PC-9 (cell line): ENCODE results near the gene PRKACG. TPM values are rescaled to one million over a fixed set of nuclear protein-coding genes. Genes with fewer than 3 reads are reported as not detected.

Source experiments
- BruUV-seq: library from RNA; stranded (reverse); fragments of 400-500 nt; replicated peaks from 2 replicates; lab custom pipeline; 2021; lab: Mats Ljungman, UMichigan
- CTCF ChIA-PET: fragments of 300-600 bp; sonication (Branson Sonifier 250); formaldehyde crosslinking; loops from one replicate; lab custom pipeline; 2022; ENCODE audit warnings: antibody characterized with exemption; lab: Charles Lee
- POLR2A ChIA-PET: fragments of 300-600 bp; sonication (Branson Sonifier 250); formaldehyde crosslinking; loops from one replicate; lab custom pipeline; 2022; ENCODE audit warnings: antibody characterized with exemption; ENCODE audit not compliant: unreplicated experiment; lab: Charles Lee
- DNase-seq, 2 experiments: peaks; one replicate each; pipeline versions ENCODE4 v3.0.0 to v3.0.0-alpha.2; 2015 to 2022; ENCODE audit warnings: mixed read lengths in 1 of 2
- H2AFZ ChIP-seq: fragments of 200-600 bp; sonication (generic); 2 replicates; pipeline ENCODE4 v1.8.1; 2017; ENCODE audit warnings: antibody characterized with exemption
- H3F3A ChIP-seq: fragments of 200-600 bp; sonication (generic); 2 replicates; pipeline ENCODE4 v1.8.1; 2017; ENCODE audit warnings: antibody characterized with exemption, mild to moderate bottlenecking, low read depth; ENCODE audit not compliant: insufficient read depth
- H3K27ac ChIP-seq: fragments of 200-600 bp; sonication (generic); 2 replicates; pipeline ENCODE4 v1.6.1; 2016; ENCODE audit warnings: mixed run types
- H3K27me3 ChIP-seq: fragments of 200-600 bp; sonication (generic); 2 replicates; pipeline ENCODE4 v1.6.1; 2016; ENCODE audit warnings: low read depth, mixed run types; ENCODE audit not compliant: insufficient read depth
- H3K36me3 ChIP-seq: fragments of 200-600 bp; sonication (generic); 2 replicates; pipeline ENCODE4 v1.6.1; 2016; ENCODE audit warnings: low read depth, mixed run types
- H3K4me1 ChIP-seq: fragments of 200-600 bp; sonication (generic); replicated peaks from 2 replicates; pipeline ENCODE4 v1.6.1; 2016; ENCODE audit warnings: mixed run types; ENCODE audit not compliant: insufficient read depth
- H3K4me2 ChIP-seq: fragments of 200-600 bp; sonication (generic); 2 replicates; pipeline ENCODE4 v1.6.1; 2017; ENCODE audit warnings: mixed run types
- H3K4me3 ChIP-seq: fragments of 200-600 bp; sonication (generic); 2 replicates; pipeline ENCODE4 v1.6.1; 2016; ENCODE audit warnings: mixed run types
- H3K79me2 ChIP-seq: fragments of 200-600 bp; sonication (generic); 2 replicates; pipeline ENCODE4 v1.6.1; 2017; ENCODE audit warnings: low read depth, mixed run types
- H3K9me2 ChIP-seq: fragments of 200-600 bp; sonication (generic); 2 replicates; pipeline ENCODE4 v1.8.1; 2017; ENCODE audit warnings: mild to moderate bottlenecking; ENCODE audit not compliant: insufficient read depth
- H3K9me3 ChIP-seq: fragments of 200-600 bp; sonication (generic); 2 replicates; pipeline ENCODE4 v1.8.1; 2016; ENCODE audit warnings: low read depth; ENCODE audit not compliant: insufficient read depth
- H4K20me1 ChIP-seq: fragments of 200-600 bp; sonication (generic); 2 replicates; pipeline ENCODE4 v1.8.1; 2017; ENCODE audit not compliant: insufficient read depth
- EZH2 ChIP-seq: fragments of 200-600 bp; sonication (generic); IDR thresholded peaks from 2 replicates; pipeline ENCODE4 v1.8.0; 2017; ENCODE audit warnings: antibody characterized with exemption, low read depth
- intact Hi-C: fragments of 100-400 bp; cut with micrococcal nuclease; formaldehyde crosslinking; loops from one replicate; pipeline ENCODE4 v1.10.0; 2022; ENCODE audit not compliant: unreplicated experiment
- total RNA-seq: library from RNA; stranded (reverse); gene quantifications from 2 replicates; pipeline ENCODE4 v1.2.3, GENCODE V29; 2021
- TF ChIP-seq, protein P1 (sequence below): fragments of 200-600 bp; sonication (generic); conservative IDR thresholded peaks from 2 replicates; pipeline ENCODE4 v1.6.1; 2017; ENCODE audit warnings: mixed run types, antibody characterized with exemption, mild to moderate bottlenecking, moderate library complexity

PRKACG gene
- total RNA-seq, 1 experiment from 2014 or later: not detected

DNA sequence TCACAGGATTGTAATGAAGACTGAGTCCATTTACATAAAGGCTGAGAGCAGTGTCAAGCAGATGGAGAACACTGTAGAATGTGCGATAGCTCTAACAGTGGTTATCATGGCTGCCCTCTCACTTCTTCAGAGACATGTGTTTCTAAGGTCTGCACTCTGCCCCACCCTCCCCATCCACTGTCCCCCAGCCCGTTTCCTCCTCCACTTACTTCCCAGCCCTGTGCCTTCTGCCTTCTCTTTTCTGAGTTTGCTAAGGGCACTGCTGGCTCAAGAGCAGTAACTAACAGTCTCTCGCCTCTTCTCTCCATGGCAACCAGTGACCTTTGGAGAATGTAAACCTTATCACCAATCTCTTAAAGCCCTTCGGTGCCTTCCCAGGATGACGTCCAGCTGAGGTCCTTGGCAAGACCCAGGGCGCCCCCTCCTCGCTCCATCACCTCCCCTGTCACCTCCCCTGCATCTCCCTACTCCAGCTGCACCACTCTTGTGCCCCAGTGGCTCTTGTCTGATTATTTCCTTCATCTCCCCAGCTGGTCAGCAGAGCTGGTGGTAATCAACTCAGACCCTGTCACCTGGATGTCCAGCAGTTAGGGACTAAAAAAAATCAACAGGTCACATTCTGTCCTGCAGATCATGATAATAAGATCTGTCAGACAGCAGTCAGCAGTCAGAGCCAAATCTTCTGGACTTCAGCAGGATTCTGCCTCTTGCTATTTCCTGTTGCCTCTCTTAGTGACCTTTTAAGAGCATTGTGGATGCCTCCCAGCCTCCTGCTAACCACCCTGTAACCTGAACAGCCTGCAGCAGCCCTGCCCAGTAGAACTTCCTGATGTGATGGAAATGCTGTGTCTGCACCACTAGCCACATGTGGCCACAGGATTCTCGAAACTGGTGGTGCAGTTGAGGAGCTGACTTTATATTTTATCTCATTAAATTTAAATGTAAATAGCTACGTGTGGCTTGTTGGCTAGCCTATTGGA, 30.6 kb upstream of the PRKACG start:
- Histone ChIP-seq H4K20me1 (no peaks in the 10 kb centered on the region; the same call in 1 of the 2 replicates), H3K4me2 (no peak overlapping the region), H3K36me3 (no peaks in the 10 kb centered on the region), H3K9me3 (no peaks in the 10 kb centered on the region), H2AFZ (no peak overlapping the region), H3F3A (peaks cover 5% of the 10 kb centered on the region; the same call in 1 of the 2 replicates), H3K27me3 (no peaks in the 10 kb centered on the region), H3K79me2 (peaks cover 7% of the 10 kb centered on the region; the same call in 1 of the 2 replicates), H3K27ac (no peak overlapping the region), H3K9me2 (no peaks in the 10 kb centered on the region), H3K4me1 (0 out of 2 replicates have a peak, but pooled peaks cover 6% of the 10 kb centered on the region), H3K4me3 (no peak overlapping the region)
- intact Hi-C loops: no loop called here
- no TSS peak for BruUV-seq
- DNase-seq: peak; percentile 46 to 47
- CTCF ChIA-PET: no interaction called here
- POLR2A ChIA-PET: no interaction called here
- no peak for TF ChIP-seq EZH2
- TF ChIP-seq, protein P1, sequence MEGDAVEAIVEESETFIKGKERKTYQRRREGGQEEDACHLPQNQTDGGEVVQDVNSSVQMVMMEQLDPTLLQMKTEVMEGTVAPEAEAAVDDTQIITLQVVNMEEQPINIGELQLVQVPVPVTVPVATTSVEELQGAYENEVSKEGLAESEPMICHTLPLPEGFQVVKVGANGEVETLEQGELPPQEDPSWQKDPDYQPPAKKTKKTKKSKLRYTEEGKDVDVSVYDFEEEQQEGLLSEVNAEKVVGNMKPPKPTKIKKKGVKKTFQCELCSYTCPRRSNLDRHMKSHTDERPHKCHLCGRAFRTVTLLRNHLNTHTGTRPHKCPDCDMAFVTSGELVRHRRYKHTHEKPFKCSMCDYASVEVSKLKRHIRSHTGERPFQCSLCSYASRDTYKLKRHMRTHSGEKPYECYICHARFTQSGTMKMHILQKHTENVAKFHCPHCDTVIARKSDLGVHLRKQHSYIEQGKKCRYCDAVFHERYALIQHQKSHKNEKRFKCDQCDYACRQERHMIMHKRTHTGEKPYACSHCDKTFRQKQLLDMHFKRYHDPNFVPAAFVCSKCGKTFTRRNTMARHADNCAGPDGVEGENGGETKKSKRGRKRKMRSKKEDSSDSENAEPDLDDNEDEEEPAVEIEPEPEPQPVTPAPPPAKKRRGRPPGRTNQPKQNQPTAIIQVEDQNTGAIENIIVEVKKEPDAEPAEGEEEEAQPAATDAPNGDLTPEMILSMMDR: no peak

DNA sequence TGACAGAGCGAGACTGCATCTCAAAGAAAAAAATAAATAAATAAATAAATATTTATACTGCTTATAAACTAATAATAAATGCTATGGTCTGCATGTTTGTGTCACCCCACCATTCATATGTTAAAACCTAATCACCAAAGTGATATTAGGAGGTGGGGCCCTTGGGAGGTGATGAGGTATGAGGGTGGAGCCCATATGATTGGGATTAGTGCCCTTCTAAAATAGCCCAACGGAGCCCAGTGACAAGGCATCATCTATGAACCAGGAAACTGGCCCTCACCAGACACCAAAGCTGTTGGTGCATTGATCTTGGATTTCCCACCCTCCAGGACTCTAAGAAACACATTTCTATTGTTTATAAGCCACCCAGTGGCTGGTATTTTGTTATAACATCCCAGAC, 26.7 kb upstream of the PRKACG start:
- H3K36me3 ChIP-seq: no peaks in the 10 kb centered on the region
- TF ChIP-seq, protein P1: no peak
- no peak for TF ChIP-seq EZH2
- H3K4me2 ChIP-seq: no peak overlapping the region
- intact Hi-C loops: no loop called here
- H3K27me3 ChIP-seq: no peaks in the 10 kb centered on the region
- no peak overlapping the region for H2AFZ ChIP-seq
- CTCF ChIA-PET: no interaction called here
- no peaks in the 10 kb centered on the region for H3K9me2 ChIP-seq
- DNase-seq: no peak
- peaks cover 5% of the 10 kb centered on the region; the same call in 1 of the 2 replicates for H3F3A ChIP-seq
- H3K79me2 ChIP-seq: peaks cover 33% of the 10 kb centered on the region
- H4K20me1 ChIP-seq: no peaks in the 10 kb centered on the region
- H3K4me3 ChIP-seq: no peak overlapping the region
- H3K4me1 ChIP-seq: 0 out of 2 replicates have a peak, but pooled peaks cover 11% of the 10 kb centered on the region
- POLR2A ChIA-PET: no interaction called here
- H3K9me3 ChIP-seq: no peaks in the 10 kb centered on the region
- BruUV-seq: no TSS peak
- H3K27ac ChIP-seq: no peak overlapping the region

DNA sequence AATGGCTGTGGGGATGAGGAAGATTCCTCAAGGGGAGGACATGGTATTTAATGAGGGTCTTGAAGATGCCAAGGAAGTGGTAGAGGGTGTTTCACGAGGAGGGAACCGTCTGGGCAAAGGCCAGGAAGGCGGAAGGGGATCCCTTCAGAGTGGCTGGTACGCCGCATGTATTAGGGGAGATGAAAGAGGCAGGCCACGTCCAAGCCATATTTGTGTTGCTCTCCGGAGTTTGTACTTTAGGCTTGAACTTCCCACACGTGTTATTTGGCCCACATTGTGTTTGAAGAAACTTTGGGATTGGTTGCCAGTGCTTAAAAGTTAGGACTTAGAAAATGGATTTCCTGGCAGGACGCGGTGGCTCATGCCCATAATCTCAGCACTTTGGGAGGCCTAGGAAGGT, 22.9 kb upstream of the PRKACG start:
- H3K27ac ChIP-seq: no peak overlapping the region
- TF ChIP-seq, protein P1: no peak
- TF ChIP-seq EZH2: no peak
- peaks cover 10% of the 10 kb centered on the region; the same call in 1 of the 2 replicates for H3F3A ChIP-seq
- peak overlapping the region; percentile 100; the same call in 1 of the 2 replicates for H2AFZ ChIP-seq
- BruUV-seq: no TSS peak
- no peaks in the 10 kb centered on the region for H3K36me3 ChIP-seq
- ChIA-PET POLR2A (interaction anchor here (0.6 kb wide), 1 partner anchor 156 kb away, joined by 18 read pairs; no protein-coding TSS in a partner anchor), CTCF (interaction anchor here (1.4 kb wide), 1 partner anchor 156 kb away, joined by 8 read pairs; no protein-coding TSS in a partner anchor)
- peaks cover 33% of the 10 kb centered on the region for H3K79me2 ChIP-seq
- no peaks in the 10 kb centered on the region for H3K9me2 ChIP-seq
- no peaks in the 10 kb centered on the region for H3K27me3 ChIP-seq
- intact Hi-C loops: loop anchor here (1.0 to 10.0 kb wide), 4 partner anchors 86 to 376 kb away; no protein-coding TSS in a partner anchor
- peak overlapping the region; percentile 93 for H3K4me3 ChIP-seq
- no peaks in the 10 kb centered on the region for H4K20me1 ChIP-seq
- H3K4me2 ChIP-seq: peak overlapping the region; percentile 96
- no peak for DNase-seq
- H3K9me3 ChIP-seq: no peaks in the 10 kb centered on the region
- H3K4me1 ChIP-seq: 0 out of 2 replicates have a peak, but pooled peaks cover 10% of the 10 kb centered on the region
